Large intestine (tissue), 12 donors: ENCODE measurements around the gene TBC1D3L. TPM values are rescaled to one million over a fixed set of nuclear protein-coding genes. Genes with fewer than 3 reads are reported as not detected.
"Not testable (repeated sequence)": the region's sequence is repeated elsewhere in the genome, so short reads cannot be mapped to it uniquely, and the experiment has no call there.

Experiments
- DNase-seq, 2 donors: peaks; one replicate each; pipeline versions ENCODE4 v3.0.0 to v3.0.0-alpha.2; 2013
- H3K27ac ChIP-seq: one replicate; pipeline ENCODE4 v1.5.1; 2013; ENCODE audit warnings: low read length
- H3K27me3 ChIP-seq: 2 replicates; pipeline ENCODE4 v1.6.1; 2013; ENCODE audit warnings: low read length; ENCODE audit not compliant: control insufficient read depth, insufficient read depth
- H3K36me3 ChIP-seq: 2 replicates; pipeline ENCODE4 v1.6.1; 2013; ENCODE audit warnings: low read length; ENCODE audit not compliant: control insufficient read depth, insufficient read depth
- H3K4me1 ChIP-seq: one replicate; pipeline ENCODE4 v1.6.1; 2013; ENCODE audit warnings: low read length; ENCODE audit not compliant: control insufficient read depth, insufficient read depth
- H3K4me3 ChIP-seq: one replicate; pipeline ENCODE4 v1.5.1; 2013; ENCODE audit warnings: low read length
- H3K9me3 ChIP-seq: one replicate; pipeline ENCODE4 v1.6.1; 2013; ENCODE audit warnings: mild to moderate bottlenecking, low read depth, low read length, moderate library complexity; ENCODE audit not compliant: control insufficient read depth
- WGBS: methylation state at CpG from one replicate; pipeline ENCODE4 v1.1.5; 2013; ENCODE audit warnings: low lambda C conversion rate; ENCODE audit not compliant: insufficient coverage; 5-methylcytosine and 5-hydroxymethylcytosine counted together
- long read RNA-seq, 11 donors: transcript quantifications; one replicate each; lab custom pipeline, GENCODE V29; 2026
- polyA plus RNA-seq: library from polyadenylated mRNA; unstranded; fragments of 120-200 nt; gene quantifications from one replicate; pipeline ENCODE4 v1.2.1, GENCODE V29; 2013

The TBC1D3L gene
- 18.9 TPM for polyA plus RNA-seq
- long read RNA-seq, donor 1 = 0 reads
- long read RNA-seq, donor 2 = 0 reads
- long read RNA-seq, donor 3 = 0 reads
- long read RNA-seq, donor 4 = 0 reads
- long read RNA-seq, donor 5 = 0 reads
- long read RNA-seq, donor 6 = 0 reads
- long read RNA-seq, donor 7 = 0 reads
- long read RNA-seq, donor 8 = 0 reads
- long read RNA-seq, donor 9 = 0 reads
- long read RNA-seq, donor 10, partial matches to known transcripts = 11 of 11 reads
- long read RNA-seq, donor 10, other reads (novel, unspliced or antisense) = 0 of 11 reads
- long read RNA-seq, donor 11 = 0 reads

DNA sequence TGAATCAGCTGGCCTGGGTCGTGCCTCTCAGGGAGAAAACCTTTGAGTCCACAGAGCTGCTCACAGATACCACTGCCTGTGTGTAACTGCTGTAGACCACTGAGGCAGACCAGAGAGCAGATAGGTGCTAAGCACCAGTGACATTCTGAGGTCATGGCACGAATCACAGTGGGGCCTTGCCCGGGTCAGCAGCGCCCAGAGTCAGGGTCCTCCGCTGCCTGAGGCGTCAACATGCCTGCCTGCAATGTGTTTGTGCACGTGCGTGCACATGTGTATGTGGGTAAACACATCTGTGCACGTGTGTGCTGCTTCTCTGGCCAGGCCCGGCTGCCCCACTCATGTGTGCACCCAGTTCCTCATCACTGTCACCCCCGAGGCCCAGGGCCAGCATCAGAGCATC is at the start of gene TBC1D3L:
TBC1D3L (minus strand) TSS at position 101 of the 400 bp plus-strand sequence. CDS start 1,540 bp downstream, outside the sequence.
- H3K27ac ChIP-seq, H3K4me1 ChIP-seq, H3K27me3 ChIP-seq, DNase-seq, H3K9me3 ChIP-seq, H3K36me3 ChIP-seq, H3K4me3 ChIP-seq: not testable (repeated sequence)
- no CpG with 5 or more reads among the region's 11 CpGs for WGBS

DNA sequence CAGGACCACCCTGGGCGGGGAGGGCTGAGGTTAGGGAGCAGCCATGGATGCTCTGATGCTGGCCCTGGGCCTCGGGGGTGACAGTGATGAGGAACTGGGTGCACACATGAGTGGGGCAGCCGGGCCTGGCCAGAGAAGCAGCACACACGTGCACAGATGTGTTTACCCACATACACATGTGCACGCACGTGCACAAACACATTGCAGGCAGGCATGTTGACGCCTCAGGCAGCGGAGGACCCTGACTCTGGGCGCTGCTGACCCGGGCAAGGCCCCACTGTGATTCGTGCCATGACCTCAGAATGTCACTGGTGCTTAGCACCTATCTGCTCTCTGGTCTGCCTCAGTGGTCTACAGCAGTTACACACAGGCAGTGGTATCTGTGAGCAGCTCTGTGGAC is 14.8 kb upstream of the TBC1D3L start, which contains the start of gene TBC1D3D:
TBC1D3D (plus strand) TSS at position 301 of the 400 bp plus-strand sequence. CDS start 1,585 bp downstream, outside the sequence.
- not testable (repeated sequence) for H3K4me1 ChIP-seq, DNase-seq, H3K9me3 ChIP-seq, H3K36me3 ChIP-seq, H3K27me3 ChIP-seq, H3K27ac ChIP-seq, H3K4me3 ChIP-seq
- WGBS = no CpG with 5 or more reads among the region's 11 CpGs

Other genes starting within 250 kb of the TBC1D3L start
- 21.5 TPM for gene HNF1B, start 244.0 kb downstream of the TBC1D3L start, polyA plus RNA-seq
- gene TBC1D3K, start 64.6 kb downstream of the TBC1D3L start, polyA plus RNA-seq = 0.96 TPM
- gene TBC1D3D, start 14.9 kb upstream of the TBC1D3L start, polyA plus RNA-seq = not detected
- gene TBC1D3C, start 79.6 kb upstream of the TBC1D3L start, polyA plus RNA-seq = 3.1 TPM
- gene TBC1D3E, start 138.9 kb upstream of the TBC1D3L start, polyA plus RNA-seq = 12.3 TPM
- not detected for gene TBC1D3, start 203.5 kb upstream of the TBC1D3L start, polyA plus RNA-seq